SKM-1 treated with dmso at 0.1 percent for 144 hours (cell line): ENCODE data around the gene GRIA4.
"Not testable (repeated sequence)": the region's sequence is repeated elsewhere in the genome, so short reads cannot be mapped to it uniquely, and the experiment has no call there.

Experiments used
- DNase-seq: peaks from one replicate; lab custom pipeline; 2025; ENCODE audit not compliant: unreplicated experiment; lab: John Stamatoyannopoulos, UW

GRIA4 gene

GRCh38 chr11:105785850-105786249 lies 176.0 kb downstream of the GRIA4 start:
- DNase-seq: not testable (repeated sequence)

DNA sequence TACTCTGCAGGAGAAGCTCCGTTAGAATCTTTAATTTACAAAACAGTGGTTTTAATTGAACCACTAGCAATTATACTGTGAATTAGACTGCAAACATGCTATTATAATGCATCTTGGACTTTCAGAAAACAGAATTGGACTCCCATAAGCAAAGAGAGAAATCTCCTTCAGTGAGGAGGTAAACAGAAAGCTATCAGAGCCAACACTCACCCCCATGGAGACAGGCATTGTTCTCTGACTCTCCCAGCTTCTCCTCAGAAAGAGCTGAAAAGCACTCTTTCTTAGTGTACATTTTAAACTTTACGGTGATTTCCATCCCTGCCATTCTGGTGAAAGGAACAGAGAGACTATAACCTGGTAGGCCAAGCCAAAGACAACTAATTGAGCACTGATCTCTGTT lies 176.9 kb downstream of the GRIA4 start:
- DNase-seq: no peak

- no peak for DNase-seq
Measured at GRCh38 chr11:105789579-105790420, 179.9 kb downstream of the GRIA4 start.

DNA sequence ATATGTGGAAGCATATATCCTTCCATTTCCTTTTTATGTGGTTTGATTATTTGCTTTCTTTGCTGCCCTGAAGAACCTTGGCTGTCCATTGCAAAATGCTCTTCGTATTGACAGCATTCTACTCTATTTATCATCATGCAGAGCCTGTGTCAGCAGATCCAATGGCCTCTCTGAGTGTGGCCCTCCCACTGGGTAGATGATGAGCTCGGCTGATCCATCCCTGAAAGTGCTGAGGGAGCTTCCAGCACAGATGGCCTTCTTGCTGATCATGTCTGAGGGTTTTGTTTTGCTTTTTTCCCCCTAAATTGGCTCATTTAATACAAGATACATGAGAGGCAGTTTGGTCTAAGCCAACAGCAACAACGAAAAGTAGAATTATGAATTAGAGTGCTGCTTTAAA lies 181.0 kb downstream of the GRIA4 start:
- no peak for DNase-seq

- no peak for DNase-seq
Measured at GRCh38 chr11:105793092-105793491, 183.2 kb downstream of the GRIA4 start.

- no peak for DNase-seq
Measured at GRCh38 chr11:105799263-105799662, 189.4 kb downstream of the GRIA4 start.

DNA sequence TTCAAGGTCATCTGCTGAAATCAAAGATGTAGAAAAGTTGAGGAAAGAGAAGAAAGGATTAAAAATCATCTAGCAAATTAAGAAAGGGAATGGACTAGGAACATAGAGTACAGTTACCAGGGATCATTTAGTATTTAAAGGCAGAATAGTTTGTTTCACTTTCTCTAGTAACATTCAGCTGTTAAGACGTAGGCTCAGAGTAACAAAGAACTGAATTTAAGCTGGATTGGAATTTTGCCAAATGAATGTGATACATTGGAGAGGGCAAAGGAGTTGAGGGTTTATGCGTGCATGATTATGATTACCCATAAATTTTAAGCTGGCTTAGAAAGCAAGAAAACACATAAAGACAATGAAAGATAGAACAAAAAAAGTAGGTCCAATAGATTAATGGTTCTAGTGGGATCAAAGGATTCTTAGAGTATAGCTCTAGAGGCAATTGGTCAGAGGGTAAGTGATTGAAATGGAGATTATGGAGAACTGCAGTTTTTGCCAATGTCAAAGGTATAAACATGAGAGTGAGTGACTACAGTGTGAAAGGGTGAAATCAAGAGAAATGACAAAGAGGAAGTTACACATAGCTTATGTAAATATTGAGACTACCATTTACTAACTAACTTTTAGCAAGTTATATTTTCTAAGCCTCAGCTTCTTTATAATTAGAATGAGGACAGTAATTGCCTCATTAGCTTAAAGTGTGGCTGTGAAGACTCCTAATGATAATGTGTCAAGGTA lies 190.0 kb downstream of the GRIA4 start:
- DNase-seq: no peak

DNA sequence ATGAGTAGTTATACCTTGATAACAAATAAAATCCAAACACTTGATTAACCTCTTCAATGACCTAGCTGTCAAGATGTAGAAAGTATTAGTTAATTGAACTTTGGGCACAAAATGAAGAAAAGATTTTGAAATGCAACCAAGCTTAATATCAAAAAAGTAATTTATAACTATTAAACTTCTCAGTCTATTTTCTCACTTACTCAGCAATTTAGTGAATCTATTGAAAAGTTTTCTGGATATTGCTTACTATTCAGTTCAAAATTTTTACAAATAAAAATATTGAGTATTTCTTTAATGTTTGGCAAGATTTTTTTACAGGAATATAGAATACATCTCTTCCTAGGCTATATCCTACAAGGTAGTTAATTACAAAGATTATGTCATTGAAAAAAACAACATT lies 192.5 kb downstream of the GRIA4 start:
- DNase-seq: no peak

GRCh38 chr11:105811242-105811641 lies 201.4 kb downstream of the GRIA4 start:
- no peak for DNase-seq

DNA sequence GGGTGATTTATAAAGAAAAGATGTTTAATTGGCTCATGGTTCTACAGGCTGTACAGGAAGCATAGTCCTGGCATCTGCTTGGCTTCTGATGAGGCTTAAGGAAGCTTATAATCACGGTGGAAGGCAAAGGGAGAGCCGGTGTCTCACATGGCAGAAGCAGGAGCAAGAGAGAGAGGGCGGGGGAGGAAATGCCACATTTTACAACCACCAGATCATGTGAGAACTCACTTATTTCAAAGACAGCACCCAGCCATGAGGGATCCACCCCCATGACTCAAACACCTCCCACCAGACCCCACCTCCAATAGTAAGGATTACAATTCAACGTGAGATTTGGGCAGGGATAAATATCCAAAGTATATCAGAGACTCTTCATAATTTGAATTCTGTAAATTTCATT lies 211.5 kb downstream of the GRIA4 start:
- DNase-seq: no peak

DNA sequence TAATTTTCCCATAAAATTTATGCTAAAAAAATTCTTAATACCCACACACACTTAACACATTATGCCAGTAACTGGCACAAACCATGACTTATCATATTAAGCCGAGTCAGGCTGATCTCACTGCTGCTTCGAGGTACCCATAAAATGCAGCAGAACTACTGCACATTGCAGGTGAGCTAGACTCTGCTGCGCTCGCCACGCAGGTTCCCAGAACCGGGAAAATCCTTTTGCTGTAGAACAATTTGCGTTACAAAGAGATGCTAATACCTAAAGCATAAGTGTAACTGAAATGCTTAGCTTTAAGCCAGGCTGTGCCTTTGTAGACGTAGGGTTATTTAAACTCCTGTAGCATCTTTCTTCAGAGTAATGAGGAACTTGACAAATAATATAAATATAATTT lies 211.9 kb downstream of the GRIA4 start:
- no peak for DNase-seq

- no peak for DNase-seq
Measured at GRCh38 chr11:105823495-105824033, 213.7 kb downstream of the GRIA4 start.

DNA sequence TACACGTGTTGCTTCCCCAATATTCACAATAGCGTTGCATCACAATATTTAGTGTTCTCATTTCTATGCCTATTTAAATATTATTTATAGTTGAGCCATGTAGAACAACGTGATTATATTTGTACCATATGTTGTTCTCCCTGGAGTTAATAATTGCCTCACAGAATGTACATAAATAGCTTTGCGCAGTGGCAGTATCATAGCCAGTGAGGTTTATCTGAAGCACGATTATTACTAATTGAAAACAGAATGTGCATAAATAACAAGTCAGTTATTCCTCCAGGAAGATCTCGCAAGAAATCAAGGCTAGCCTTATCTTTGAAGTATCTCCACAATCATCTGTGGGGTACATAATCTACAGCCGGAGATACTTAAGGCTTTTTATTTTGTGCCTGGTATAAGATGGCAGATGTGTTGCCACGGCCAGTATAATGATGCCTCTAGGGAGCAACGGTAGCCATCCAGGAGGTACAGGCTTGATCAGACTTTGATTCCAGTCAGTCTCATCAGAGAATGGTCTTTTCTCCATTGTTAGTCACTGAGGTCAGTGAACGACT lies 214.7 kb downstream of the GRIA4 start:
- DNase-seq: no peak

- no peak for DNase-seq
Measured at GRCh38 chr11:105825141-105825540, 215.3 kb downstream of the GRIA4 start.

- DNase-seq: no peak
Measured at GRCh38 chr11:105827906-105828305, 218.0 kb downstream of the GRIA4 start.

GRCh38 chr11:105829084-105829483 lies 219.2 kb downstream of the GRIA4 start:
- peak; percentile 54 for DNase-seq

GRCh38 chr11:105834461-105834860 lies 224.6 kb downstream of the GRIA4 start:
- DNase-seq: no peak

DNA sequence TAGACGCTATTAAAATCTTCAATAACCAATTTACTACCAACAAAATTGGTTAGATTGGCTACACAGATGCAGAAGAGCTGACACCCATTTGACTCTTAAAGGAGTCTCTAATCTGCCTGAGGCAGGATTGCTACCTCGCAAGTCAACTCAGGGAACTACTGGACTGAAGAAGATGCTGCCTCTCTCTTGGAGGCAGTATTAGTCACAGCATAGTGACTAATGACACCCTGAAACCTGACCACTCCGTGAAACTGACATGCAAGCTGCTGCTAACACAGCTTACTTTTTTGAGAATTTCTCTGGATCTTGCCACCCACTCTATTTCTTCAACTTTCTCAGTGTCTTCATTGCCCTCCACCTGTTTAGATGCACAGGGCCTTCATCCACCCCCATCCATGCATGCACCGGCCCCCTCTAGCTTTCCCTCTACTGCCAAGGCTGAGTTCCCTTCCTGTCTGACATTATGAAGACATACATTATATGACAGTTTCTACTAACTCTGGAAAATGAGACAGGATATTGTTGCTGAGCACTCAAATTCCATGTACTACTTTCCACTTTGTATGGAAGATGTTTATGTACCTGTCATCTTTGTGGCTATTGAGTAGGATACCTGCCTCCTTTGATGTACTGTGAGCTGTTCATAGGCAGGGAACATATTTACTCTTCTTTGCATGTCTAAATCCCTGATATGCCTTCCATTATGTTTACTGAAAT lies 229.0 kb downstream of the GRIA4 start:
- DNase-seq: no peak

DNA sequence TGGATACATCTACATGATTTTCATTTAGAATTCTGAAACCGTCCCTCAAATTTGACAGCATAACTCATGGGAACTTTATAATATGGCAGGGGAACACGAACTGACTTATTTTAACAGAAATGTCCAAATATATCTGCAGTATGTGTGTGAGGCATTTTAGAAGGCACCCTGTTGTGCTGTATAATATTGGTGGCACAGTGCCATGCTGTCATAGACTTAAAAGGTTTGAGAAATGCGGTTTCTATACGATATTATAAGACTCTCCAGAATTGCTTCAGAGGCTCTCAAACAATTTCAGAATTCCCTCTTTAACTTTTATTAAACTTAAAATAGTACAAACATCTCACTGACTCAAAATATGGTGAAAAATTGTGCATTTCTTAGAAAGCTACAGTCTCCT lies 230.5 kb downstream of the GRIA4 start:
- no peak for DNase-seq

GRCh38 chr11:105852403-105852802 lies 242.5 kb downstream of the GRIA4 start:
- DNase-seq: no peak

DNA sequence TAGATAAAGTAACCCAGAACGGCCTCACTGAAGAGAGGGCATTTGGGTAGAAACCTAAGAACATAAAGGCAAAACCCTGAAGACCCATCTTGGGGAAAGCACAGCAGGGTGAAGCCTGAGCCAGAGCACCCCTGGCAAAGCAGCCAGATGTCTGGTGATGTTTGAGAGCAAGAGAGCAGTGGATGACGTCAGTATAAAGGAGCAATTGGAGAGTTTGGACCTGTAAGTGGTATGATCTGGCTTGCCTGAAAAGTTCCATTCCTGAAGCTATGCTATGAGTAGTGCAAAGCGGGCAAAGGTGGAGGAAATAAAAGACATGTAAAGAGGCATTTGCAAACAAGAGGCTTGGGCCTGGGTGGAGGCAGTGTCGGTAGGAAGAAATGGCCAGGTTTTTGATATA lies 244.4 kb downstream of the GRIA4 start:
- DNase-seq: no peak
